ENCODE data around the gene ITGAD. TPM values are rescaled to one million over a fixed set of nuclear protein-coding genes. Genes with fewer than 3 reads are reported as not detected.

The ITGAD gene
- total RNA-seq, 1 donor from 2014 or later: not detected

DNA sequence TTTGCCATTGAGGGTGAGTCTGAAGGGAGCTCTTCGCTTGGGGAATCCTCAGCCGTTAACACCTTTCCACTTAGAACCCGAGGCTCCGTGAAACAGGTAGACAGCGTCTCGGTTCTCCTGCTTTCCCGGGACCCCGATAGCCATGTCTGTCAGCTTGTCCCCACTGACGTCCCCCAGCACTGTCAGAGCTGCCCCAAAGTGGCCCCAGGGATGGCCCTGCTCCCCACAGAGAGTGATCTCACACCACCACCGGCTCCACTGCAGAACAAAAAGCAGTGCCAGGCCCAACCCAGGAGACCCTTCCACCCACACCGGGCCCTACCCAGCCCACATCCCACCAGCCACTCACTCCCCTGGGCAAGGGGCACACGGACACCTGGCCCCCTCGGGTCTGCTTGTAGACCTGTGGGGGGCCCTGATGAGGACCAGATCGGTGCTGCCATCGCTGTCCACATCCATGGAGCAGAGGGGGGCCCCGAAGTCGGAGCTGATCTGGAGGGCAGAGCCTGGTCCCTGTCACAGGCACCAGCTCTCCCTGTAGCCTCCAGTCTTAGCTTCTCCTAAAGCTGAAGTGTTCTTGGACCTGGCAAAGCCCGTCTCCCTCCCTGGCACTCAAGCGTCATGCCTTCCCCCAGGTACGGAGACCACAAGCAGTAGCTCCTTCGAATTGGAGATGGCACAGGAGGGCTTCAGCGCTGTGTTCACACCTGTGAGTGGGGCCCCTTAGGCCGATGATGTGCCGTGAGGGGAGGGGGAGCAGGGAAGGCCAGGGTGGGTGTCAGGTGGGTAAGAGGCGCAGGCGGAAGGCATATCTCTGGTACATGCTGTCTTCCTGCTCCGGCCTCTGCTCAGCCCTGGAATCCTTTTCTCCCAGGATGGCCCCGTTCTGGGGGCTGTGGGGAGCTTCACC is 31.7 kb upstream of the ITGAD start:
- Mint-ChIP-seq H3K27me3 (ENCODE audit: unreplicated experiment) (peaks cover 5% of the 10 kb centered on the region), H3K4me3 (ENCODE audit: unreplicated experiment) (no peak overlapping the region), H3K9me3 (ENCODE audit: unreplicated experiment) (no peaks in the 10 kb centered on the region)

DNA sequence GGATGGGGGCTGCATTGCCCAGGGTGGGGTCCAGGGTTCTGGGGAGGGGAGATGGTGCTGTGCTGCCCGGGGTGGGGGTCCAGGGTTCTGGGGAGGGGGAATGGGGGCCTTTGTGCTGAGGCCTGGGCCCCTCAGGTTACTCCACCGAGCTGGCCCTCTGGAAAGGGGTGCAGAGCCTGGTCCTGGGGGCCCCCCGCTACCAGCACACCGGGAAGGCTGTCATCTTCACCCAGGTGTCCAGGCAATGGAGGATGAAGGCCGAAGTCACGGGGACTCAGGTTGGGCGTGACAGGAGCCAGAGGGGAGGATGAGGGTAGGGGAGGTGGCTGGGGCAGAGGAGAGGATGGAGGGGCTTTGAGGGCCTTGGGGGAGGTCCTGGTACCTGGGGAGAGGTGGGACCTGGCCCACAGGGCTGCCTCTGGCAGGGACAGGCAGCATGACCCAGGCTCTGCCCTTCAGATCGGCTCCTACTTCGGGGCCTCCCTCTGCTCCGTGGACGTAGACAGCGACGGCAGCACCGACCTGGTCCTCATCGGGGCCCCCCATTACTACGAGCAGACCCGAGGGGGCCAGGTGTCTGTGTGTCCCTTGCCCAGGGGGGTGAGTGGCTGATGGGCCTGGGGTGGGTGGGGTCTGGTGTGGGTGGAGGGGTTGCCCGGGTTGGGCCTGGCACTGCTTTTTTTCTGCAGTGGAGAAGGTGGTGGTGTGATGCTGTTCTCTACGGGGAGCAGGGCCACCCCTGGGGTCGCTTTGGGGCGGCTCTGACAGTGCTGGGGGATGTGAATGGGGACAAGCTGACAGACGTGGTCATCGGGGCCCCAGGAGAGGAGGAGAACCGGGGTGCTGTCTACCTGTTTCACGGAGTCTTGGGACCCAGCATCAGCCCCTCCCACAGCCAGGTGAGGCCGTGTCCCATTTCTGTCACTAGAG is 30.4 kb upstream of the ITGAD start:
- no peaks in the 10 kb centered on the region for H3K36me3 Mint-ChIP-seq (ENCODE audit: unreplicated experiment)
- TF ChIP-seq, protein P1, sequence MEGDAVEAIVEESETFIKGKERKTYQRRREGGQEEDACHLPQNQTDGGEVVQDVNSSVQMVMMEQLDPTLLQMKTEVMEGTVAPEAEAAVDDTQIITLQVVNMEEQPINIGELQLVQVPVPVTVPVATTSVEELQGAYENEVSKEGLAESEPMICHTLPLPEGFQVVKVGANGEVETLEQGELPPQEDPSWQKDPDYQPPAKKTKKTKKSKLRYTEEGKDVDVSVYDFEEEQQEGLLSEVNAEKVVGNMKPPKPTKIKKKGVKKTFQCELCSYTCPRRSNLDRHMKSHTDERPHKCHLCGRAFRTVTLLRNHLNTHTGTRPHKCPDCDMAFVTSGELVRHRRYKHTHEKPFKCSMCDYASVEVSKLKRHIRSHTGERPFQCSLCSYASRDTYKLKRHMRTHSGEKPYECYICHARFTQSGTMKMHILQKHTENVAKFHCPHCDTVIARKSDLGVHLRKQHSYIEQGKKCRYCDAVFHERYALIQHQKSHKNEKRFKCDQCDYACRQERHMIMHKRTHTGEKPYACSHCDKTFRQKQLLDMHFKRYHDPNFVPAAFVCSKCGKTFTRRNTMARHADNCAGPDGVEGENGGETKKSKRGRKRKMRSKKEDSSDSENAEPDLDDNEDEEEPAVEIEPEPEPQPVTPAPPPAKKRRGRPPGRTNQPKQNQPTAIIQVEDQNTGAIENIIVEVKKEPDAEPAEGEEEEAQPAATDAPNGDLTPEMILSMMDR (IDR thresholded peaks at IDR 0.05; ENCODE audit: partially characterized antibody, unreplicated experiment): no peak
- peaks cover 3% of the 10 kb centered on the region for H3K27me3 Mint-ChIP-seq (ENCODE audit: unreplicated experiment)
- DNase-seq: no peak
- H3K9me3 Mint-ChIP-seq (ENCODE audit: unreplicated experiment): no peaks in the 10 kb centered on the region
- no peak overlapping the region for H3K4me3 Mint-ChIP-seq (ENCODE audit: unreplicated experiment)
- no peak overlapping the region for H3K27ac Mint-ChIP-seq (ENCODE audit: unreplicated experiment)
- no peaks in the 10 kb centered on the region for H3K4me1 Mint-ChIP-seq (ENCODE audit: low read depth, unreplicated experiment)

More for the DNA sequence above, 31.7 kb upstream of the ITGAD start:
- TF ChIP-seq, protein P1 (IDR thresholded peaks at IDR 0.05; ENCODE audit: partially characterized antibody, unreplicated experiment): no peak
- no peaks in the 10 kb centered on the region for H3K36me3 Mint-ChIP-seq (ENCODE audit: unreplicated experiment)
- H3K4me1 Mint-ChIP-seq (ENCODE audit: low read depth, unreplicated experiment): no peaks in the 10 kb centered on the region
- no peak overlapping the region for H3K27ac Mint-ChIP-seq (ENCODE audit: unreplicated experiment)
- no peak for DNase-seq

DNA sequence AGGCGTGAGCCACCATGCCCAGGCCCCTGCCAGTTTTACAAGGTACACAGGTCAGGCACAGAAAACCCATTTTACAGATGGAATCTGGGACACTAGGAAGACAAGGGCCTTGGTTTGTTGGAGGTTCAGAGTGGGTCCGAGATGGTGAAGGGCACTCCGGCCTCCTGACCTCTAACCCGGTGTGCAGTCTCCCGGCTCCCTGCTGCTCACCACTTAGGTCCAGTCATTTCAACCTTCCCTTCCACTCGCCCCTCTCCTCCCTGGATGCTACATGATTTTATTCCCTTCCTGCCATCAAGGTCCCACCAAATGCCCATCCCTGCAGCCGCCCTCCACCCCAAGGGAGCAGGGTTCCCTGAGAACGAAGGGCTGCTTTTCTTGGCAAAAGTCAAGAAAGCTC is 29.4 kb upstream of the ITGAD start:
- Mint-ChIP-seq H3K9me3 (ENCODE audit: unreplicated experiment) (no peaks in the 10 kb centered on the region), H3K27ac (ENCODE audit: unreplicated experiment) (no peak overlapping the region), H3K27me3 (ENCODE audit: unreplicated experiment) (peaks cover 5% of the 10 kb centered on the region), H3K36me3 (ENCODE audit: unreplicated experiment) (no peaks in the 10 kb centered on the region), H3K4me3 (ENCODE audit: unreplicated experiment) (no peak overlapping the region), H3K4me1 (ENCODE audit: low read depth, unreplicated experiment) (no peaks in the 10 kb centered on the region)
- TF ChIP-seq, protein P1 (IDR thresholded peaks at IDR 0.05; ENCODE audit: partially characterized antibody, unreplicated experiment): no peak
- no peak for DNase-seq

DNA sequence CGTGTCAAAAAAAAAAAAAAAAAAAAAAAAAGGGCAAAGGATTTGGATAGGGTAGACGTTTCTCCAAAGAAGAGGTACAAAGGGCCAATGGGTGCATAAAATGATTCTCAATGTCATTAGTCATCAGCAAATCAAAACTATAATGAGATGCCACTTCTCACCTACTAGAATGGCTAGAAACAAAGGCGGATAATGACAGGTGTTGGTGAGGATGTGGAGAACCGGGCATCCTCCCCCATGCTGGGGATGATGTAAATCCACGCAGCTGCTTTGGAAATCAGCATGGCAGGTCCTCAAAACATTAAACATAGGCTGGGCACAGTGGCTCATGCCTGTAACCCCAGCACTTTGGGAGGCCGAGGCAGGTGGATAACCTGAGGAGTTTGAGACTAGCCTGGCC is 28.7 kb upstream of the ITGAD start:
- Mint-ChIP-seq H3K27ac (ENCODE audit: unreplicated experiment) (no peak overlapping the region), H3K9me3 (ENCODE audit: unreplicated experiment) (no peaks in the 10 kb centered on the region), H3K4me1 (ENCODE audit: low read depth, unreplicated experiment) (no peaks in the 10 kb centered on the region), H3K27me3 (ENCODE audit: unreplicated experiment) (peaks cover 5% of the 10 kb centered on the region), H3K36me3 (ENCODE audit: unreplicated experiment) (no peaks in the 10 kb centered on the region), H3K4me3 (ENCODE audit: unreplicated experiment) (no peak overlapping the region)
- TF ChIP-seq, protein P1 (IDR thresholded peaks at IDR 0.05; ENCODE audit: partially characterized antibody, unreplicated experiment): no peak
- DNase-seq: no peak

Measured in glutamatergic neuron (in vitro differentiated cells).